GM18909 (cell line): ENCODE measurements around the gene ANKRD10.
A peak's percentile ranks its signal among the peaks of the same experiment; 100 is the strongest.

Experiments
- ATAC-seq: cut with Tn5 transposase; IDR thresholded peaks from one replicate; pipeline ENCODE4 v1.9.1; 2021; ENCODE audit warnings: mild to moderate bottlenecking; ENCODE audit not compliant: unreplicated experiment, poor library complexity

ANKRD10 gene

GRCh38 chr13:110887597-110888333, 27.1 kb downstream of the ANKRD10 start:
- no peak for ATAC-seq

GRCh38 chr13:110886870-110887596, 27.8 kb downstream of the ANKRD10 start:
- ATAC-seq: no peak

GRCh38 chr13:110885966-110886869, 28.7 kb downstream of the ANKRD10 start:
- no peak for ATAC-seq

GRCh38 chr13:110885516-110885915, 29.4 kb downstream of the ANKRD10 start:
- ATAC-seq: no peak

- no peak for ATAC-seq
Observed at GRCh38 chr13:110884517-110884916, 30.4 kb downstream of the ANKRD10 start.

- ATAC-seq: no peak
Observed at GRCh38 chr13:110883542-110883941, 31.3 kb downstream of the ANKRD10 start.

- ATAC-seq: no peak
Observed at GRCh38 chr13:110882972-110883371, 31.9 kb downstream of the ANKRD10 start.

- no peak for ATAC-seq
Observed at GRCh38 chr13:110881839-110882627, 32.8 kb downstream of the ANKRD10 start.

GRCh38 chr13:110880627-110881026, 34.2 kb downstream of the ANKRD10 start:
- ATAC-seq: no peak

- ATAC-seq: no peak
Observed at GRCh38 chr13:110879482-110879881, 35.4 kb downstream of the ANKRD10 start.

- ATAC-seq: no peak
Observed at GRCh38 chr13:110877737-110878258, 37.1 kb downstream of the ANKRD10 start.

GRCh38 chr13:110876609-110877008, 38.3 kb downstream of the ANKRD10 start:
- no peak for ATAC-seq

GRCh38 chr13:110875241-110875640, 39.6 kb downstream of the ANKRD10 start:
- no peak for ATAC-seq

GRCh38 chr13:110874508-110874960, 40.3 kb downstream of the ANKRD10 start:
- ATAC-seq: peak; percentile 40

- no peak for ATAC-seq
Observed at GRCh38 chr13:110873639-110874507, 41.0 kb downstream of the ANKRD10 start.

GRCh38 chr13:110872768-110873638, 41.9 kb downstream of the ANKRD10 start:
- no peak for ATAC-seq

- ATAC-seq: no peak
Observed at GRCh38 chr13:110872034-110872767, 42.7 kb downstream of the ANKRD10 start.
